NCI-H2029 (cell line): ENCODE results near the gene UQCC2.

Experiments used
- DNase-seq: peaks from one replicate; lab custom pipeline; 2025; lab: John Stamatoyannopoulos, UW

Gene UQCC2

DNA sequence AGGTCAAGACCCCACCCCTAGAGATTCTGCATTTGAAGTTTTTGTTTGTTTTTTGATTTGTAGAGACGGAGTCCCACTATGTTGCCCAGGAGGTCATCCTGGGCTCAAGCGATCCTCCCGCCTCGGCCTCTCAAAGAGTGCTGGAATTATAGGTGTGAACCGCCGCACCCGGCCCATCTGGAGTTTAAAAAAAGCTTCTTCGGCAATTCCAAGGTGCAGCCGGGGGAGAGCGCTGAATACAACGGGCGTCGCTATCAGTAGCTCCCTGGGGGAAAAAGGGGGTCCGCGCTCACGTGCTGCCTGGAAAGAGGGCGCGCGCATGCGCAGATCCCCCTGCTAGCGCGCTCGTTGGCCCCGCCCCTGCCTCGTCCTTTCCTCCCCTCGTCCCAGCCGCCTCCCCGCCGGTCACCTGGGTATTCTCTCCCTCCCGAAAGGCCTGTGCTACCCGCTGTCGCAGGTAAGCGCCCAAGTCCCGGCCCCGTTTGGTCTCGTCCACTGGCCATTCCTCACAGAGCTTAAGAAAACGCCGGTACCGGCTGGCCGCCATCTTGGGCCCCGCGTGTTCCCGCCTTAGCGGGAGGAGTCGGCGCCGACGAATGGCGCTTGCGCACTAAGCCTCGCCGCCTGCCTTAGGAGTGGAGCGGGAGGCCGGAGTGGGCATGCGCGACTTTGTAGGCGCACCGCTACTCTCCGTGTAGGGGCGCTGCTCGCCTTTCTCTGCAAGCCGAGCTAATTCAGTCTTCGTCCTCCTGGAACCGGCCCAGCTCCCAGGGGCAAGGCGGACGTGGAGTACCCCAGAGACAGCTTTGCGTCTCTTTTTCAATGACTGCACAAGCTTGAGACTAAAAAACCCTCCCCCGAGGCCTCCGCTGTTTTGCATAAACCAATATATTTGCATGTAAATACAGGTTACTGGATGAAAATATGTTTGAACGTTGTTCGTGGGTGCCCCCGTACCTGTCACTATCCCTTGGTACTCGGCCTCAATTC, at the start of gene UQCC2:
TSS of gene UQCC2 (minus strand) at position 561 of the 990 bp plus-strand sequence. CDS start at position 547, 14 bp downstream.
- DNase-seq: peak; percentile 98

DNA sequence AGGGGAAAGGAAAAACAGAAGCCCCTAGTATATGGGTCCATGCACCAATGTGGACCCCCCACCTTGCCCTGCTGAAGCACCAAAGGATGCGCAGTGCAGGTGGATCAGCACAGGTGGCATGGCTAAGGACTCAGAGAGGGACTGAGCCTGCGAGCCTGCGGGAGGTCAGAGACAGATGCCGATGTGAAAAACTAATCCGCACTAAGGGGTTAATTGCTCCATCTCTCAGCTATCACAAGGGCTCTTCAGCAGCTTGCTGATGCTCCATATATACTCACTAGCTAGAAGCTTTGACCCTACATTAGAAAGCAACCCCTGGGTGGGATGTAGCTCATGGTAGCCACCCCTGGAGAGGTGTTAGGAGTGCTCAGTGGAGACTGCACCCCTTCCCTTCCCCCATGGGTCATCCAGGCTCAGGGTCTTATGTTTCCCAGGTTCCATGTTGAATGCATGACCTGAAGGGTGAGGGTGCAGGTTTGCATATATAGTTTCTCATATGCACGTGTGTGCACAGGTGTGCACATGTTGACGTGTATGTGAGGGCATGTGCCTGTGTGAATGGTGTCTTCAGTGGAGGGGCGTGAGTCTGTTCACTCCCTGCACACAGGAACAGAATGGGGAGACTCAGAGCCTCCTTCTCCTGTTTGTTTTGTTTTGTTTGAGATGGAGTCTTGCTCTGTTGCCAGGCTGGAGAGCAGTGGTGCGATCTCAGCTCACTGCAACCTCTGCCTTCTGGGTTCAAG, 48.6 kb upstream of the UQCC2 start:
- peak; percentile 53 for DNase-seq

DNA sequence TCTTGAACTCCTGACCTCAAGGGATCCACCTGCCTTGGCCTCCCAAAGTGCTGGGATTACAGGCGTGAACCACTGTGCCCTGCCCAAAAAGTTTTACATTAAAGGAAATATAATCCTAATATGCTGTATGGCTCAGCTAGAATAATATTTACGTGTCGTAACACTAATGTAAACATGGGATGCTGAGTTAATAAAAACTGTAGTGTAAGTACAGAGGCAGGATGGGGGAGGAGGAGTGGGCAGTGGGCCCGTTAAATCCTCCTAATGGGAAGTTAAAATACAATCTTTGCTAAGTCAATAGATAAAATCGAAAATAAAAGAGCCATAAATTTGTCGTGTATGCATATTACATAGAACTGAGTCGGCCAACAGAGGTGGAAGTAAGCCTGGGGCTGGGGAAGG, 47.3 kb upstream of the UQCC2 start:
- DNase-seq: no peak

DNA sequence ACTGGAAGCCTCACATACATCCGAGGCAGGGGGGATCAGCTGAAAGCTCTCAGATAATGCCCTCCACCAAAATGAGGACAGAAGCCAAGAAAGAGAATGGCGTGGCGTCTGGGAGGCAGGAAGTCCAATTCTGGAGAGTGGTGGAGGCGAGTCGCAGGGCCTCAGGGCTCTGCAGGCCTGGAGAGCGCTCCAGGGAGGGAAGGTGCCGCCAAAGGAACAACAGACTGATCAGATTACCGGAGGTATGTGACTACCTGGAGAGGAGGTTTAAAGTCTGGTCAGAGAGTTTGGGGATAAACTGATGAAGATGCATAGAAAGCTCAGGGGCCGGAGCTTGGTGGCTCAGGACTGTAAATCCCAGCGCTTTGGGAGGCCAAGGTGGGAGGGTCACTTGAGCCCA, 46.4 kb upstream of the UQCC2 start:
- DNase-seq: no peak

DNA sequence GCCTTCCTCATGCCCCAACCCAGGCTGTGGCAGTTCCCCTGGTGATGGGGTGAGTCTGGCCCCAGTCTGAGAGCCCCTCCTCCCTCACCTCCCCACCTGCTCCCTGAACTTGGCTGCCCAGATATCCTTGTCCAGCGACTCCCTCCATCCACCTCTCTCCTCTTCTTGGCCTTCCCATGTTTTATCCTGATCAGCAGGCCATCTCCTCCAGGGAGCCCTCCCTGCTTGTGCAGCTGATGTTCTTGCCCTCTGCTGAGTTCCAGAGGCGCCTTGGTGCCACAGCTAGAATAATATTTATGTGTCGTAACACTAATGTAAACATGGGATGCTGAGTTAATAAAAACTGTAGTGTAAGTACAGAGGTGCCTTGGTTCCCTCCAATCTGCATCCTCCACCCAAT, 45.6 kb upstream of the UQCC2 start:
- no peak for DNase-seq

DNA sequence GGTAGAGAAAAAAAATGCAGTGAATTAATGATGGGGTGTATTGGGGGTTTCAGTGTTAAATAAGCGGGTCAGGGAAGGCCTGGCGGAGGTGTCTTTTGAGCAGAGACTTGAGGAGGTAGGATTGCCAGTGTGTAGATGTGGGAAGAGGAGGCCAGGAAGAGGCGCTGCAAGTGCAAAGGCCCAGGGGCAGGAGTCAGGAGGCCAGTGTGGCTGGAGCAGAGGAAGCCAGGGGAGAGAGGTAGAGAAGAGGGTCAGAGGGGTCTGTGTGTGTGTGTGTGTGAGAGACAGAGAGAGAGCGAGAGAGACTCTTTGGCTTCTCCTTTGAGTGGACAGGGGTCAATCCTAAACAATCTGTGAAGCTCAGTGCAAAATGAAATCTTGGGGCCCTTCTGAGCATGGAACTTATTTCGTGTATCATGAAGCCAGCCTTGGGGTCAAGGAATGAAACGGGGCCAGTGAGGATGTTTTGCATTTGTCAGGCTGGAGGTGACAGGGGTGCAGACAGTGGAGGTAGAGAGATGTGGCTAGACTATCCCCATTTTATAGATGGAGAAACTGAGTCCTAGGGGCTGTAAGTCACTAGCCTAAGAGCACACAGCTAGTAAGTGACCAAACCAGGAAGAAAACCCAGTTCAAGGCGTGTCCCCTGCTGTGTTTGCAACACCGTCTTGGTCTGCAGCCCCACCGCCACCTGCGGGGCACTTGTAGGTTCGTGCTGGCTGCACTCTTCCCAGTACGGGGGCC, 44.9 kb upstream of the UQCC2 start:
- no peak for DNase-seq

DNA sequence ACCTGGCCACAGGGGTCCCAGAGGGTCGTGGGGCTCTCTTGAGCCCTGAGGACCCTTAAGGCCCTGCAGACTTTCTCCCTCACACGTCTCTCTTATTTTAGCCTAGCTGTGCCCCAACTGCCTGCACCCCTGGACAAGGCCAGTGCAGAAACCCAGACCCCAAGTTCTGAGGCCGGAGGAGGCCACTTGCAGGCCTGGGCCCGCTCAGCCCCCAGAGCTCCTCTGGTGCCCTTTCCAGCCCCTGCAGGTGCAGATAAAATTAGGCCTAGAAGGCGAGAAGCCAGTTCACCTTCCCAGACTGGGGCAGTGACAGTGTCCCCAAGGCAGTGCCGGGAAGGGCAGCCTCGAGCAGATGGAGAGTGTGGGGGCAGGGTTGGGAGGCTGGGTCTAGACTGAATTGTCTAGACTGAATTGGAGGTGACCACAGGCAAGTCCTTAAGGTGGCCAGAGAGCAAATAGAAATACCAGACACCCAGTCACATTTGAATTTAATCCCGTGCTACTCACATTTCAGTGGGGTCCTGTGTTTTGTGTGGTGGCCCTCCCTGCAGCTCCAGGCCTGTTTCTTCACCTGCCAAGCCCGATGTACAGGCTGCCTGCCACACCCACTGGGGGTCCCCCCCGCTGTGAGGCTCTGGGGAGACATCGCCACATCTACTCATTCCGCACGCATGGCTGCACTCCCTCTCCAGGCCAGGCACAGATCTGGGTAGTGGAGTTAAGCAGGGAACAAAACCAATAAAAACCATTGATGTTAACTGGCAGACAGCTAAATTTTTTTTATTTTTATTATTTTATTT, 43.8 kb upstream of the UQCC2 start:
- peak; percentile 34 for DNase-seq

DNA sequence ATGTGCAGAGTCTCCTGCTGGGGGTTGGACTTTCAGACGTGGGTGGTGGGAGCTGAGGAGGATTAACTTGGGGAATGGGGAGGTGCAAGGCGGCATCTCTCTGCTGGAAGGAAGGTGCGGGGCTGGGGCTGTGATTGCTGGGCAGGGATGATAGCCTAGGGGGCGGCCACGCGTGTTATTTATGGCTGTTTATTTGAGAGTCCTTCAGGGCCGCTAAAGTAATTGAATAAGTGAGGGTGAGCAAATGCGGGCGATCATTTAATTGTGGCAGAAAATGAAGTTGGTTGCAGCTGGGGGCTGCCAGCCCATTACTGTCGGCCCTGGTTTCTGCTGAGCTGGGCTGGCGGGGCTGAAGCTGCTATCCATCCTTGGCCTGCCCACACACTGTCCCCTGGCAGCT, 42.7 kb upstream of the UQCC2 start:
- DNase-seq: no peak

DNA sequence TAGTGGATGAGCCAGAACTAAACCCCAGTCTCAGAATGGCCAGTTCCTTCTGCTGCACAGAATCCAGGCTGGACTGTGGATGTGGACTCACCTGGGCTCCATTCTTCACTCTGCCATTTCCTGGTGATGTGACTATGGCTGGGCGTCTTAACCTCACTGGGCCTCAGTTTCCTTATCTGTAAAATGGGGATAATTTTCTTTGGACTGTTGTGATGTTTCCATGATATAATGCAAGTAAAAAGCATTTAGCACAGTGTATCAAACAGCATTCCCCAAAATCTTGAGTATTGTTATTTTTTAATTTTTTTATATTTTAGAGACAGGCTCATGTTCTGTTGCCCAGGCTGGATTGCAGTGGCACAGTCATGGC, 41.1 kb upstream of the UQCC2 start:
- DNase-seq: no peak

DNA sequence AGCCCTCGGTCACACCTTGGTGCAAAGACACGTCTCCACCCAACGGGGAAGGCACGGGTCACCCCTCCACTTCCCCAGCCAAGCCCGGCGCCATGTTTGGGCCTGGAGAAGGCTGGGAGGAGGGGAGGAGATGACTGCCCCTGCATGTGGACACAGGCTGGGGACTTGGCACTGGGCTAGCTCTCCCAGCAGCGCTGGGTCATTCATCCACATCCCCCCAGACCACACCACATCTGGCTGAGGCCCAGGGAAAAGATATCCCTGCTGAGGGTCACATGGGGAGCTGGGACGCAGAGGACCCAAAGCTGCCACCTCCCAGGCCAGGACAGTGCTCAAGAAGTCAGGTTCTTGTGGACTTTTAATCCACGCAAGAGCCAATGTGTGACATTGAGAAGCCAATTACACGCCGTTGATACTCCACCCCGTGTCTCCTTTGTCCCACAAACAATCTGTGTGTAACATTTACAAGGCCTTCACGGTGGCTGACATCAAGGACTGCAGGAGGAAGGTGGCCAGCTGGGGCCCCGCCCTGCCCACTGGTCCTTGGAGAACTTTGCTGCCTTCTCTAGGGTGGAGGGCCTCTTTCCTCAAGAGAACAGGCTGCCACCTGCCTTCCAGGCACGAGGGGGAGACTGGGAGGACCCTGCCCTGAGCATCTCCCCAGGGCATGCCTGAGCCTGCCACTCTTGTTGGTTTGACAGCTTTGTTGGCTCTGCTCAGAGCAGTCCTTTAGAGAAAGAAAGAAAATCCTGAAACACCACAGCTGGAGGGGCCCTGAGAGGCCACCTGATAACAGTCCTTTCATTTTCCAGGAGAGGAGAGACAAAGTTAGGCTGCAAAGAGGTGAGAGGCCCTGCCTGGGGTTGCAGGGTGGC, 40.5 kb upstream of the UQCC2 start:
- no peak for DNase-seq

DNA sequence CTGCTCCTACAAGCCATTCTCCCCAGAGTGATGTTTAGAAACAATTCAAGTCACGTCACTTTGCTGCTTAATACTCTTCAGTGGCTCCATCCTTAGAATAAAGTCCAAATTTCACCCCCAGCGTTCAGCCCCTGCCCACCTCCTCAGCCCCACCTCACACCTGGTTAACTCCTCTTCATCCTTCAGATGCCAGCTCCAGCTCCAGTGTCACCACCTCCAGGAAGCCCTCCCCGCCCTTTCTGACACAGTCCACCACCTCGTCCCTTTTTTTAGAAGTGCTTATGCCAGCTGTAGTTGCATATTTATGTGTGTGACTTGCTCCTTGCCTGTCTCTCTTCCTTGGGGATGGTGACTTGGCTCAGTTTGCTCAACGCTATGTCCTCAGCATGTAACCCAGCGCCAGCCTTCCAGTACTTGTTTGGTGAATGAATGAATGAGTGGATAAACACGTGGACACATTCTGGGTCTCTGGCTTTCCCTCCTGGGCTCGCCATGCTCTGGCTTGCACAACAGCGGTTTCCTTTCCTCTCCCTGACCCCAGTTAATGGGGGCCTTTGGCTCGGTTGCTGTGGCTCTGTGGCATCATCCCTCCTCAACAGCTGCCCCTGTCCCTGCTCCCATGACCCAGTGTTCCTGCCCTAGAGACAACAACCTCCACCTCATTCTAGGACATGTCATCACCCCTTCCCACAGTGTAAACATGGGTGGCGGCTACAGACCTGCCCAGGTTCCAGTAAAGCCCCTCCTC, 38.9 kb upstream of the UQCC2 start:
- no peak for DNase-seq

DNA sequence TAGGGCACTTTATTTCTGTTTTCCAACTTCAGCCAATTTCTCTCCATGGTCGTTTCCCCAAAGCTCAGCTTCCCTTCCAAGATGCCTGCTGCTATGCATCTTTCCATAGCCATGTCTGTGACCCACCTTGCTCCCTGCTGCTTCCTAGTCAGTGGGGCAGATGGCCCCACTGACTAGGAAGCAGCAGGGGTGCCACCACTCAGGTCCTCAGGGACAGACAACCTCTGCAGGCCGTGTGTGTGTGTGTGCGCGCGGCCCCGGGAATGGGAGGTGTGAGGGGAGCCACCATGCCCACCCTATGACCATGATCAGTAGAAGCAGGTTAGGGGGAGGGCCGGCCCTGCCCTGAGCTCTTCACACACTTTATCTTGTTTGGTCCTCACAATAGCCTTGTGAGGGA, 37.9 kb upstream of the UQCC2 start:
- DNase-seq: no peak

DNA sequence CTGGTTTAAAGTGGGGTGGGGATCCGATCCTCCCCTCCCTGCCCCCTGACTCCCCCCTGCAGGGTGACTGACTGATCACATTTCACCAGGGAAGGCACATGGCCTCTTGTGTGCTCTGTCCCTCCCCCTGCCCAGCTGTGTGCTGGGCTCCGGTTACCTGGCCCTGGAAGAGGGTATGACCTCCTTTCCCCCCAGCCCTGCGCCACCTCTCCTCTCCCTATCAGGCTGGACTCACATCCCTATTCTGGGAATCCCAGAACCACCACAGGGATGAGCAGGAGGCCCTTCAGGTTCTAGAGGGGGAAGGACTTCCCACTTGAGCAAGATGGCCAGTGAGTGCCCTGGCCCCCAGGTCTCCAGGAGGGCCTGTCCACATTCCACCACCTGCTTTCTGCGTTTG, 37.3 kb upstream of the UQCC2 start:
- no peak for DNase-seq

DNA sequence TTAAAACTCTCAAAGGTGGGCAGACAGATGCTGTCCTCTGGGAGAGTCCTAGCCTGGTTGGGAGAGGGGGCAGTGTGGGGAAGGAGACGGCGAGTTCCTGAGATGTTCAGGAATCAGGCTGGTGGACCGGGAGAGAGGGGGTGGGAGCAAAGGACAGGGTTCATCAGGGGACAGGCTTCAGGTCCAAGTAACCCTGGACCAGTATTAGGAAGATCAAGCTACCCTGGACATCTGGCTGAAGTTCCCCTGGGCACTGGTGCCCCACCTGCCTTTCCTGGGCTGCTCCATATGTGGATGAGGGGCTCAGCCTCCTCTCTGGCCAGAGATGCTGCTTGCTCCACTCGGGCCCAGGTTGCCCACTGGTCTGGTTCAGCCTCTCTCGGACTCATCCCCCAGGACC, 36.3 kb upstream of the UQCC2 start:
- no peak for DNase-seq

DNA sequence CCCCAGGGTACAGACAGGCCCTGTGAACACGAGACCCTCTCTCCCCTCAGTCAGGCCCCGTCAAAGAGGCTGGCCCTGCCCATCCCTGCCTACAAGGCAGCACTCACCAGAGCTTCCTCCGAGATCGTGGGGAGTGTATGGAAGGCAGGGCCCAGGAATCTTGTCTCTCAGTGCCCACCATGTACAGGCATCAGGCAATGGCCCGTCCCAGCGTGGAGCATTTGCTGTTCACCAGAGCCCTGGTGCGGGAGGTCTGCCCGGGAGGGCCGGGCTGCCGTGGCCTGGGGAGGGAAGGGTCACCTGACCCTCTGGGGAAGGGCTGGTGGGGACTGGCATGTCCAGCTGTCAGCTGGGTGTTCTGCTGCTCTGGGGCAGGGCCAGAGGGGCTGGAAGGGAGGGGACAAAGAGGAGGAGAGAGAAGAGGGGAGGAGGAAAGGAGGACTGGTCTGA, 35.2 kb upstream of the UQCC2 start, which contains the start of gene IP6K3:
TSS of gene IP6K3 (minus strand) at position 255 of the 450 bp plus-strand sequence. CDS start 11,429 bp downstream, outside the sequence.
- no peak for DNase-seq

DNA sequence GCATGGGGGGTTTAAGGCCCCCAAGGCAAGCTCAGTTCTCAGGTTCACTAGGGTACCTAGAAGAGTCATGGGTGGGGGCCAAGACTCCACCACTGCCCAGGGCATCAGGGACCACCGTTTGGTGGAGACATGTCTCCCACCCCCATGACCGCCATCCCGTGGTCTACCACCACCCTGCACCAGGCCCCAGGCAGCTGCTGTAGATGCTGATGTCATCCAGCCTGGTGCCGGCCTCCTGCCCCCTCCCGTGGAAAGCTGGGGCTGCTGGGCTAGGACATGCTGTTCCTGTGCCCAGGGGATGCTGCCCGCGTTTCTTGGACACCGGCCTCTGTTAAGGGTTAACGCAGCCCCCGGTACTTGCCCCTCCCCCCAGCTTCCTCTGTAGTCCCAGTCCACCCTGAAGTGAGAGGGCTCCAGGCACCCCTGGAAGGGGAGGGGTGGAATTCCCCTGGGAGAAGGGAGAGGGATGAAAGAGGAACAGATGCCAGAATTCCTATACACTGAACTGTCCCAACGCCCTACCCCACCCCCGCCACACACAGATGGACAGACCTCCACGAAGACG, 34.6 kb upstream of the UQCC2 start:
- DNase-seq: no peak

DNA sequence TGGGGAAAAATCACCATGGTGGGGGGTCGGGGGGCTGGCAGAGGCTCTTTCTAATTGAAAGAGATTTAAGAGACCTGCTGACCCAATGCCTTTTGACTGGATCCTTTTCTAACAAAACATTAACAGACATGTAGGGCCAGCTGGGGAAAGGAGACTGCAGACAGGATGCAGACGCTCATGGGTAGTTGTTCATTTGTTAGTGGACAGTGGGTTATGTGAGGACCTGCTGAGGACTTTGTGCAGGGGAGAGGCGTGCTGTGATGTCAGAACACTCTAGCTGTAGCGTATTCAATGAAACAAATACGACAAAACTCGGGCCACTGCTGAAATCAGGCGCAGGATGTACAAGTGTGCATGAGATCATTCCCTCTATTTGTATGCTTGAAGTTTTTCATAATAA, 34.0 kb upstream of the UQCC2 start:
- DNase-seq: no peak

DNA sequence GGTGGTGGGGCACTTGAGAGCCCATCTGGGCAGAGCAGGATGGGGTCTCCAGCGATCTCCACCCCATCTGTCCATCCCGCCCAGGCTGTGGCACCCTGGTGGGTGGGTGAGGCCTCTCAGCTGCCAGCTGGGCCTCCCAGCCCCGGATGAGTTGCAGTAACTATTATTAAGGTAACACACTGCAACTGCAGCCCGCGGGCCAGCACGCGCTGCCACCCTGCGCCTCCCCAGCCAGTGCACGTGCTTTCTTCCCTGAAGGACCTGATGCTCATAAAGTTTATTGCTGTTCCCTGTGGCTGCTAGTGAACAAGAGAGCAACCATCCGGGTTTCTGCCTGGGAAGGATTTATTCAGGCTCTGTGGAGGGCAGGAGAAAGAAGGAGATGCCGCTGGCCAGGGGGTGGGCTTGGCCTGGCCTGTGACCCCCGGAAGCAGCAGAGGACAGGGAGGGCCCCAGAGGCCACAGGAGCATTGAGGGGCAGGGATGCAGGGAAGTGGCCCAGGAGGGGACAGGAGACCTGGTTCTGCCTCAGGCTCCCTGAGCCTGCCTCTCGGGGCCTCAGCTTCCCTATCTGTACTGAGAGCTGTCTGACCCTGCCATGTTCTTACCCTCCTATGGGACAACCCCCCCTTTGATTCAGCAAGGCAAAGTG, 33.5 kb upstream of the UQCC2 start:
- DNase-seq: no peak
